Stimulated activated naive CD8-positive, alpha-beta T cell treated with anti-CD3 and anti-CD28 coated beads, Interleukin-15, amount 100 ng/mL, for 72 hours (primary cell): ENCODE results near the gene TM2D3.
"Not testable (repeated sequence)": the region's sequence is repeated elsewhere in the genome, so short reads cannot be mapped to it uniquely, and the experiment has no call there.

ENCODE experiments used
- ATAC-seq: fragments of 150-1000 bp; cut with Tn5 transposase; 2 replicates; pipeline ENCODE4 v1.10.0; 2021; ENCODE audit warnings: mild to moderate bottlenecking, moderate library complexity
- DNase-seq, 2 donors: peaks; one replicate each; pipeline ENCODE4 v3.0.0; 2021 to 2022
- H3K27ac Mint-ChIP-seq, 2 donors: one replicate each; pipeline ENCODE4 v1.8.0; 2022; ENCODE audit warnings: mild to moderate bottlenecking in 2 of 2, mixed read lengths in 2 of 2, moderate library complexity in 2 of 2
- H3K27me3 Mint-ChIP-seq: one replicate; pipeline ENCODE4 v1.8.0; 2022; ENCODE audit warnings: mixed read lengths
- H3K4me1 Mint-ChIP-seq: one replicate; pipeline ENCODE4 v1.8.0; 2022; ENCODE audit warnings: mild to moderate bottlenecking, mixed read lengths
- H3K4me3 Mint-ChIP-seq, 2 donors: one replicate each; pipeline ENCODE4 v1.8.0; 2022; ENCODE audit warnings: mild to moderate bottlenecking in 2 of 2, mixed read lengths in 2 of 2, moderate library complexity in 1 of 2
- H3K9me3 Mint-ChIP-seq, 2 donors: one replicate each; pipeline ENCODE4 v1.8.0; 2022; ENCODE audit warnings: mixed read lengths in 2 of 2

Gene TM2D3

GRCh38 chr15:101642361-101642760 is 9.8 kb downstream of the TM2D3 start:
- no peaks in the 10 kb centered on the region for H3K27me3 Mint-ChIP-seq
- H3K9me3 Mint-ChIP-seq, result no peaks in the 10 kb centered on the region
- peak overlapping the region; percentile 49 to 80 for H3K27ac Mint-ChIP-seq
- H3K4me1 Mint-ChIP-seq, result peaks cover 33% of the 10 kb centered on the region
- DNase-seq (no peak), ATAC-seq (no peak)
- no peak overlapping the region for H3K4me3 Mint-ChIP-seq

- H3K27me3 Mint-ChIP-seq, result no peaks in the 10 kb centered on the region
- peaks cover 33% of the 10 kb centered on the region for H3K4me1 Mint-ChIP-seq
- ATAC-seq (no peak), DNase-seq (no peak)
- H3K9me3 Mint-ChIP-seq, result no peaks in the 10 kb centered on the region
- H3K4me3 Mint-ChIP-seq, result no peak overlapping the region
- H3K27ac Mint-ChIP-seq, result peak overlapping the region in 1 of 2 donors; percentile 17
Measured at GRCh38 chr15:101641894-101642293, 10.3 kb downstream of the TM2D3 start.

GRCh38 chr15:101641129-101641764 is 10.9 kb downstream of the TM2D3 start:
- Mint-ChIP-seq H3K27ac (peak overlapping the region in 1 of 2 donors; percentile 72), H3K4me1 (peaks cover 33% of the 10 kb centered on the region), H3K27me3 (no peaks in the 10 kb centered on the region), H3K4me3 (no peak overlapping the region), H3K9me3 (no peaks in the 10 kb centered on the region)
- DNase-seq (peak; percentile 61 to 66), ATAC-seq (peak; percentile 48)

GRCh38 chr15:101639667-101640066 is 12.5 kb downstream of the TM2D3 start:
- no peak overlapping the region for H3K27ac Mint-ChIP-seq
- no peaks in the 10 kb centered on the region for H3K9me3 Mint-ChIP-seq
- peaks cover 33% of the 10 kb centered on the region for H3K4me1 Mint-ChIP-seq
- DNase-seq (no peak), ATAC-seq (no peak)
- H3K27me3 Mint-ChIP-seq, result no peaks in the 10 kb centered on the region
- H3K4me3 Mint-ChIP-seq, result no peak overlapping the region

GRCh38 chr15:101637919-101638318 is 14.3 kb downstream of the TM2D3 start:
- H3K27ac Mint-ChIP-seq, result no peak overlapping the region
- H3K27me3 Mint-ChIP-seq, result no peaks in the 10 kb centered on the region
- DNase-seq (no peak), ATAC-seq (no peak)
- no peak overlapping the region for H3K4me3 Mint-ChIP-seq
- H3K9me3 Mint-ChIP-seq, result no peaks in the 10 kb centered on the region
- H3K4me1 Mint-ChIP-seq, result peaks cover 24% of the 10 kb centered on the region

- ATAC-seq (no peak), DNase-seq (no peak)
- Mint-ChIP-seq H3K27me3 (no peaks in the 10 kb centered on the region), H3K4me1 (peaks cover 20% of the 10 kb centered on the region), H3K27ac (no peak overlapping the region), H3K9me3 (no peaks in the 10 kb centered on the region), H3K4me3 (no peak overlapping the region)
Measured at GRCh38 chr15:101637516-101637915, 14.7 kb downstream of the TM2D3 start.

GRCh38 chr15:101637038-101637437 is 15.1 kb downstream of the TM2D3 start:
- H3K9me3 Mint-ChIP-seq, result no peaks in the 10 kb centered on the region
- no peak overlapping the region for H3K27ac Mint-ChIP-seq
- DNase-seq, result no peak
- H3K4me3 Mint-ChIP-seq, result no peak overlapping the region
- no peaks in the 10 kb centered on the region for H3K27me3 Mint-ChIP-seq
- H3K4me1 Mint-ChIP-seq, result peaks cover 15% of the 10 kb centered on the region
- no peak for ATAC-seq

- Mint-ChIP-seq H3K4me1 (peaks cover 9% of the 10 kb centered on the region), H3K4me3 (no peak overlapping the region), H3K9me3 (no peaks in the 10 kb centered on the region), H3K27ac (no peak overlapping the region), H3K27me3 (no peaks in the 10 kb centered on the region)
- ATAC-seq, result no peak
- no peak for DNase-seq
Measured at GRCh38 chr15:101635944-101636727, 16.0 kb downstream of the TM2D3 start.

- Mint-ChIP-seq H3K4me1 (peaks cover 5% of the 10 kb centered on the region), H3K9me3 (no peaks in the 10 kb centered on the region), H3K4me3 (no peak overlapping the region), H3K27ac (no peak overlapping the region), H3K27me3 (no peaks in the 10 kb centered on the region)
- DNase-seq, result no peak
- no peak for ATAC-seq
Measured at GRCh38 chr15:101633356-101633755, 18.8 kb downstream of the TM2D3 start.

GRCh38 chr15:101626729-101627128 is 25.5 kb downstream of the TM2D3 start:
- not testable (repeated sequence) for H3K27me3 Mint-ChIP-seq, ATAC-seq, H3K4me3 Mint-ChIP-seq, DNase-seq, H3K27ac Mint-ChIP-seq
- Mint-ChIP-seq H3K4me1 (peaks cover 32% of the 10 kb centered on the region), H3K9me3 (peaks cover 11 to 13% of the 10 kb centered on the region in 2 donors)

GRCh38 chr15:101625980-101626379 is 26.2 kb downstream of the TM2D3 start:
- Mint-ChIP-seq H3K27me3 (no peaks in the 10 kb centered on the region), H3K4me3 (no peak overlapping the region), H3K27ac (peak overlapping the region in 1 of 2 donors; percentile 15), H3K9me3 (peaks cover 11 to 13% of the 10 kb centered on the region in 2 donors), H3K4me1 (peaks cover 36% of the 10 kb centered on the region)
- DNase-seq, result no peak
- ATAC-seq, result no peak

- Mint-ChIP-seq H3K27me3 (no peaks in the 10 kb centered on the region), H3K4me1 (peaks cover 44% of the 10 kb centered on the region), H3K9me3 (peaks cover 11 to 13% of the 10 kb centered on the region in 2 donors), H3K27ac (no peak overlapping the region), H3K4me3 (no peak overlapping the region)
- no peak for DNase-seq
- ATAC-seq, result no peak
Measured at GRCh38 chr15:101625184-101625583, 27.0 kb downstream of the TM2D3 start.

GRCh38 chr15:101623367-101624304 is 28.5 kb downstream of the TM2D3 start:
- H3K4me1 Mint-ChIP-seq, result peaks cover 50% of the 10 kb centered on the region
- H3K27me3 Mint-ChIP-seq, result no peaks in the 10 kb centered on the region
- DNase-seq (no peak), ATAC-seq (no peak)
- peak overlapping the region in 1 of 2 donors; percentile 3 for H3K27ac Mint-ChIP-seq
- H3K4me3 Mint-ChIP-seq, result peak overlapping the region in 1 of 2 donors; percentile 1
- H3K9me3 Mint-ChIP-seq, result peaks cover 11 to 13% of the 10 kb centered on the region in 2 donors

- ATAC-seq, result no peak
- H3K9me3 Mint-ChIP-seq, result peaks cover 11 to 13% of the 10 kb centered on the region in 2 donors
- no peak overlapping the region for H3K4me3 Mint-ChIP-seq
- H3K27me3 Mint-ChIP-seq, result no peaks in the 10 kb centered on the region
- H3K4me1 Mint-ChIP-seq, result peaks cover 51% of the 10 kb centered on the region
- H3K27ac Mint-ChIP-seq, result no peak overlapping the region
- no peak for DNase-seq
Measured at GRCh38 chr15:101621961-101622360, 30.2 kb downstream of the TM2D3 start.

- peaks cover 11 to 13% of the 10 kb centered on the region in 2 donors for H3K9me3 Mint-ChIP-seq
- DNase-seq, result no peak
- H3K27ac Mint-ChIP-seq, result no peak overlapping the region
- H3K27me3 Mint-ChIP-seq, result no peaks in the 10 kb centered on the region
- H3K4me1 Mint-ChIP-seq, result peaks cover 44% of the 10 kb centered on the region
- no peak overlapping the region for H3K4me3 Mint-ChIP-seq
- ATAC-seq, result no peak
Measured at GRCh38 chr15:101620671-101621070, 31.5 kb downstream of the TM2D3 start.

GRCh38 chr15:101619615-101619865 is 32.6 kb downstream of the TM2D3 start:
- H3K27ac Mint-ChIP-seq, result no peak overlapping the region
- no peaks in the 10 kb centered on the region for H3K27me3 Mint-ChIP-seq
- ATAC-seq, result no peak
- H3K9me3 Mint-ChIP-seq, result peaks cover 11 to 13% of the 10 kb centered on the region in 2 donors
- peaks cover 42% of the 10 kb centered on the region for H3K4me1 Mint-ChIP-seq
- DNase-seq, result no peak
- no peak overlapping the region for H3K4me3 Mint-ChIP-seq
